Keratinocyte (primary cell): Measurements from ENCODE around the gene SLX4IP. TPM values are rescaled to one million over a fixed set of nuclear protein-coding genes. Genes with fewer than 3 reads are reported as not detected.

ENCODE experiments used
- DNase-seq: peaks from one replicate; pipeline ENCODE4 v3.0.0-alpha.2; 2011; ENCODE audit warnings: low read depth, missing footprints, low spot score
- FAIRE-seq: peaks from 2 replicates; lab custom pipeline; 2011; peaks lifted over from hg19 to GRCh38; lab: Jason Lieb, UNC
- H2AFZ ChIP-seq: 2 replicates; pipeline ENCODE4 v1.6.0; 2012; ENCODE audit warnings: low read length, control low read depth, inconsistent platforms; ENCODE audit not compliant: control insufficient read depth
- H3K27ac ChIP-seq: 2 replicates; pipeline ENCODE4 v1.5.1; 2011; ENCODE audit warnings: low read length; ENCODE audit not compliant: control insufficient read depth, insufficient read depth
- H3K27me3 ChIP-seq: 3 replicates; pipeline ENCODE4 v1.6.0; 2011; ENCODE audit warnings: low read length; ENCODE audit not compliant: control insufficient read depth, insufficient read depth; ENCODE audit errors: extremely low read depth
- H3K36me3 ChIP-seq, 2 experiments: 2 replicates in 1 of 2; 3 replicates in 1 of 2; pipeline ENCODE4 v1.5.1; 2011; ENCODE audit warnings: low read length in 2 of 2, mild to moderate bottlenecking in 1 of 2; ENCODE audit not compliant: control insufficient read depth in 2 of 2, insufficient read depth in 2 of 2; ENCODE audit errors: extremely low read depth in 1 of 2
- H3K4me1 ChIP-seq: 3 replicates; pipeline ENCODE4 v1.5.1; 2011; ENCODE audit warnings: low read length; ENCODE audit not compliant: control insufficient read depth, insufficient read depth; ENCODE audit errors: extremely low read depth
- H3K4me2 ChIP-seq: 3 replicates; pipeline ENCODE4 v1.6.0; 2011; ENCODE audit warnings: low read depth, low read length; ENCODE audit not compliant: control insufficient read depth, insufficient read depth; ENCODE audit errors: extremely low read depth
- H3K4me3 ChIP-seq, 3 experiments: fragments of 200-600 bp in 1 of 3; sonication (generic) in 1 of 3; 2 replicates in 2 of 3; 3 replicates in 1 of 3; pipeline ENCODE4 v1.5.1; 2011 to 2016; ENCODE audit warnings: low read length in 3 of 3, mild to moderate bottlenecking in 3 of 3, control low read depth in 2 of 3, inconsistent platforms in 1 of 3, low read depth in 1 of 3, mixed read lengths in 1 of 3, mixed run types in 1 of 3, moderate library complexity in 1 of 3; ENCODE audit not compliant: control insufficient read depth in 2 of 3, insufficient read depth in 2 of 3; ENCODE audit errors: extremely low read depth in 1 of 3
- H3K79me2 ChIP-seq: 2 replicates; pipeline ENCODE4 v1.6.0; 2012; ENCODE audit warnings: low read length; ENCODE audit not compliant: control insufficient read depth, insufficient read depth
- H3K9ac ChIP-seq: 3 replicates; pipeline ENCODE4 v1.6.0; 2011; ENCODE audit warnings: low read length; ENCODE audit not compliant: control insufficient read depth, insufficient read depth; ENCODE audit errors: extremely low read depth
- H3K9me1 ChIP-seq: 3 replicates; pipeline ENCODE4 v1.6.0; 2011; ENCODE audit warnings: low read length; ENCODE audit not compliant: control insufficient read depth, insufficient read depth; ENCODE audit errors: extremely low read depth
- H3K9me3 ChIP-seq: 2 replicates; pipeline ENCODE4 v1.5.1; 2012; ENCODE audit warnings: low read depth, low read length; ENCODE audit not compliant: control insufficient read depth
- H4K20me1 ChIP-seq: 3 replicates; pipeline ENCODE4 v1.6.0; 2011; ENCODE audit warnings: low read length; ENCODE audit not compliant: control insufficient read depth, insufficient read depth; ENCODE audit errors: extremely low read depth
- EZH2 ChIP-seq: IDR thresholded peaks from one replicate; pipeline ENCODE4 v1.6.1; 2012; ENCODE audit warnings: inconsistent platforms, mild to moderate bottlenecking, low read length, moderate library complexity
- dilution Hi-C: fragments of 300-500 bp; cut with MboI; formaldehyde crosslinking; loops from one replicate; pipeline ENCODE4 v1.7.0; 2020; ENCODE audit warnings: low sequenced_read_pairs; ENCODE audit not compliant: extremely low pct_ligation_motif_present
- polyA plus RNA-seq, 5 experiments: library from polyadenylated mRNA; depleted of rRNA in 3 of 5; stranded (reverse) in 3 of 5; stranded (forward) in 1 of 5; unstranded in 1 of 5; fragments of >200 nt; gene quantifications; 1 replicate in 1 of 5; 2 replicates in 3 of 5; 3 replicates in 1 of 5; pipeline versions ENCODE4 v1.2.1 to v1.2.3, GENCODE V29; 2011 to 2012; ENCODE audit warnings: missing spikeins in 2 of 5, low read depth in 1 of 5, low replicate concordance in 1 of 5
- TF ChIP-seq, protein P1 (sequence below), 3 experiments: IDR thresholded peaks in 1 of 3; conservative IDR thresholded peaks in 1 of 3; optimal IDR thresholded peaks in 1 of 3; 2 replicates in 2 of 3; 3 replicates in 1 of 3; pipeline versions ENCODE3 to v1.5.1; 2011; ENCODE audit warnings: low read length in 3 of 3, mild to moderate bottlenecking in 3 of 3, moderate library complexity in 2 of 3, control low read depth in 1 of 3, inconsistent platforms in 1 of 3; ENCODE audit not compliant: insufficient read depth in 2 of 3; ENCODE audit errors: extremely low read depth in 1 of 3

SLX4IP gene
- polyA plus RNA-seq, 1 donor (not counting 4 experiments of a cell fraction or from before 2014, with no cell fraction given): 3.0 TPM

DNA sequence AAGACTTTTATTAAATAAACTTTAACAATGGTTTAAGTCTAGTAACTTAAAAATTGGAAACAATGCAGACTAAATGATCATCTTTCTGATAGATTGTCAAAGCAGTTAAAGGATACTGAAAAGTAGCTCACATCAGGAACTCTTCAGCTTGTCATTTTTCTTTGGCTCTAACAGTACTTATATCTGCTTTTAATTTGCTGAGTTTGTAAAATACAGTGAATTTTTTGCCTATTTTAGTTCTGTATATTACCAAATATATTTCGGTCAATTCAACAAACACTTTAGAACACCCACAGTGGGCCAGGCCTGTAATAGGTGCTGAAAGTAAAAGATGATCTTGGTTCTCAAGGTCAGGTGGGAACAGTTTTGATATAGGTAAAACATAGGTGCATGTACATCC is 23.4 kb upstream of the SLX4IP start:
- no peak overlapping the region for H3K4me2 ChIP-seq
- no peaks in the 10 kb centered on the region for H4K20me1 ChIP-seq
- H3K9ac ChIP-seq: no peak overlapping the region
- no peaks in the 10 kb centered on the region for H3K9me1 ChIP-seq
- peaks cover 5 to 12% of the 10 kb centered on the region in 2 experiments for H3K36me3 ChIP-seq
- dilution Hi-C loops: no loop called here
- H3K9me3 ChIP-seq: no peaks in the 10 kb centered on the region
- TF ChIP-seq, protein P1, sequence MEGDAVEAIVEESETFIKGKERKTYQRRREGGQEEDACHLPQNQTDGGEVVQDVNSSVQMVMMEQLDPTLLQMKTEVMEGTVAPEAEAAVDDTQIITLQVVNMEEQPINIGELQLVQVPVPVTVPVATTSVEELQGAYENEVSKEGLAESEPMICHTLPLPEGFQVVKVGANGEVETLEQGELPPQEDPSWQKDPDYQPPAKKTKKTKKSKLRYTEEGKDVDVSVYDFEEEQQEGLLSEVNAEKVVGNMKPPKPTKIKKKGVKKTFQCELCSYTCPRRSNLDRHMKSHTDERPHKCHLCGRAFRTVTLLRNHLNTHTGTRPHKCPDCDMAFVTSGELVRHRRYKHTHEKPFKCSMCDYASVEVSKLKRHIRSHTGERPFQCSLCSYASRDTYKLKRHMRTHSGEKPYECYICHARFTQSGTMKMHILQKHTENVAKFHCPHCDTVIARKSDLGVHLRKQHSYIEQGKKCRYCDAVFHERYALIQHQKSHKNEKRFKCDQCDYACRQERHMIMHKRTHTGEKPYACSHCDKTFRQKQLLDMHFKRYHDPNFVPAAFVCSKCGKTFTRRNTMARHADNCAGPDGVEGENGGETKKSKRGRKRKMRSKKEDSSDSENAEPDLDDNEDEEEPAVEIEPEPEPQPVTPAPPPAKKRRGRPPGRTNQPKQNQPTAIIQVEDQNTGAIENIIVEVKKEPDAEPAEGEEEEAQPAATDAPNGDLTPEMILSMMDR (optimal IDR thresholded peaks at IDR 0.05 in 1 of 3, IDR thresholded peaks at IDR 0.05 in 1 of 3, conservative IDR thresholded peaks at IDR 0.05 in 1 of 3; ENCODE audit: extremely low read depth in 1 of 3, insufficient read depth in 2 of 3, low read length in 3 of 3): no peak
- no peak for TF ChIP-seq EZH2
- H3K4me3 ChIP-seq: no peak overlapping the region
- no peak overlapping the region for H2AFZ ChIP-seq
- H3K79me2 ChIP-seq: peaks cover 15% of the 10 kb centered on the region
- H3K27ac ChIP-seq: no peak overlapping the region
- DNase-seq: no peak
- peaks cover 28% of the 10 kb centered on the region for H3K4me1 ChIP-seq
- H3K27me3 ChIP-seq: no peaks in the 10 kb centered on the region
- no peak for FAIRE-seq

DNA sequence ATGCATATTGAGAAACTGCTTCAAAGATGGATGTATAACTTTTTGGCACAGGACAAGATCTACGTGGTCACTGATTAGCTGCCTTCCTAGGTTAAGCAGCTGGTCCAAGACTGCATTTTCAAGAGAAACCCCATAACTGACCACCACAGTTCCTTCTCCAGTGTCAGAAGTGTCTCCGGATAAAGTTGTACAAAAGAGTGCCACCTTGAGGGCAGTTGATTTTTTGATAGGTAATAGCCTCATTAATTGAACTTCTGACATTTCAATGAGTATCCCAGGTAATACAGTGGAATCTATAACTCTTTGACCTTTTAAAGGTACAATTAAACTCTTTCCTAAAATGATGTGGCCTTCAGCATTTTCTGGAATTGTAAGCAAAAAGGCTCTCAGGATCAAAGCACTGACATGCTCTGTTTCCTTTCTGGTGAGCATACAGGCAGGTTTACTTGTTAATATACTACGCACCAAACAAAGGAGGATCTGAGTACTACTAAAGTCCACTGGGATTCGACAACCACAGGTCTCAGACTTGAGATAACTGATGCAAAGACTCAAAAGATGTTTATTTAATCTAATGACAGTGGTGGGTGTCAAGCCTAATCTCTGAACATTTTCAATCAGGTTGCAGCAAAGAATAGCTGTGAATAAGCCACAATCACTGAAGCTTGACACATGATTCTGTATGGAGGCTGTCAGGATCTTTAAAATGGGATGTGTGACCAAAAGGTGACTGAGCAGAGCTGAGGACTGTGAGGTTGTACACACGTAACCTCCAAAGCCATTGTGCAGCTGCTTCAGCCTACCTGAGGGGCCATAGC is 22.3 kb upstream of the SLX4IP start:
- Histone ChIP-seq H2AFZ (no peak overlapping the region), H3K4me3 (no peak overlapping the region), H3K9me3 (no peaks in the 10 kb centered on the region), H3K27ac (no peak overlapping the region), H3K36me3 (peaks cover 5 to 15% of the 10 kb centered on the region in 2 experiments), H3K9ac (no peak overlapping the region), H4K20me1 (no peaks in the 10 kb centered on the region), H3K4me2 (no peak overlapping the region), H3K9me1 (no peaks in the 10 kb centered on the region), H3K27me3 (no peaks in the 10 kb centered on the region), H3K79me2 (peaks cover 17% of the 10 kb centered on the region), H3K4me1 (peaks cover 28% of the 10 kb centered on the region)
- no peak for TF ChIP-seq EZH2
- TF ChIP-seq, protein P1 (optimal IDR thresholded peaks at IDR 0.05 in 1 of 3, IDR thresholded peaks at IDR 0.05 in 1 of 3, conservative IDR thresholded peaks at IDR 0.05 in 1 of 3; ENCODE audit: extremely low read depth in 1 of 3, insufficient read depth in 2 of 3, low read length in 3 of 3): peak in 1 of 3 experiments; percentile 15
- DNase-seq (no peak), FAIRE-seq (no peak)
- dilution Hi-C loops: no loop called here
